ENCODE measurements around the gene CA7.
"Not testable (repeated sequence)": the region's sequence is repeated elsewhere in the genome, so short reads cannot be mapped to it uniquely, and the experiment has no call there.

The CA7 gene

GRCh38 chr16:66873685-66874055 lies 29.5 kb downstream of the CA7 start:
- no peak for DNase-seq (ENCODE audit: low read depth, low spot score)

GRCh38 chr16:66874079-66874775 lies 30.0 kb downstream of the CA7 start:
- DNase-seq (ENCODE audit: low read depth, low spot score) = no peak

GRCh38 chr16:66878067-66878466 lies 33.9 kb downstream of the CA7 start:
- DNase-seq (ENCODE audit: low read depth, low spot score) = no peak

- peak; percentile 63 for DNase-seq (ENCODE audit: low read depth, low spot score)
These were observed 36.2 kb downstream of the CA7 start, which contains the start of gene PDP2 for GRCh38 chr16:66880288-66881013. Gene PDP2 (plus strand): TSS chr16:66880515. CDS start chr16:66884285, 3,770 bp downstream.

GRCh38 chr16:66881014-66881417 lies 36.8 kb downstream of the CA7 start:
- DNase-seq (ENCODE audit: low read depth, low spot score) = no peak

GRCh38 chr16:66881560-66881959 lies 37.3 kb downstream of the CA7 start:
- DNase-seq (ENCODE audit: low read depth, low spot score) = no peak

GRCh38 chr16:66881964-66882508 lies 37.8 kb downstream of the CA7 start:
- no peak for DNase-seq (ENCODE audit: low read depth, low spot score)

- no peak for DNase-seq (ENCODE audit: low read depth, low spot score)
These were observed 38.5 kb downstream of the CA7 start for GRCh38 chr16:66882702-66883101.

- DNase-seq (ENCODE audit: low read depth, low spot score) = no peak
These were observed 41.3 kb downstream of the CA7 start for GRCh38 chr16:66885491-66885890.

GRCh38 chr16:66886321-66886720 lies 42.1 kb downstream of the CA7 start:
- no peak for DNase-seq (ENCODE audit: low read depth, low spot score)

- DNase-seq (ENCODE audit: low read depth, low spot score) = no peak
These were observed 42.7 kb downstream of the CA7 start for GRCh38 chr16:66886914-66887313.

GRCh38 chr16:66888647-66889615 lies 44.7 kb downstream of the CA7 start:
- DNase-seq (ENCODE audit: low read depth, low spot score) = no peak

- DNase-seq (ENCODE audit: low read depth, low spot score) = no peak
These were observed 45.4 kb downstream of the CA7 start for GRCh38 chr16:66889622-66890021.

- DNase-seq (ENCODE audit: low read depth, low spot score) = no peak
These were observed 46.6 kb downstream of the CA7 start for GRCh38 chr16:66890799-66891198.

- DNase-seq (ENCODE audit: low read depth, low spot score) = no peak
These were observed 47.1 kb downstream of the CA7 start for GRCh38 chr16:66891360-66891759.

- no peak for DNase-seq (ENCODE audit: low read depth, low spot score)
These were observed 47.6 kb downstream of the CA7 start for GRCh38 chr16:66891797-66892196.

- DNase-seq (ENCODE audit: low read depth, low spot score) = no peak
These were observed 49.8 kb downstream of the CA7 start for GRCh38 chr16:66894055-66894454.

GRCh38 chr16:66894948-66895688 lies 50.9 kb downstream of the CA7 start:
- no peak for DNase-seq (ENCODE audit: low read depth, low spot score)

GRCh38 chr16:66895689-66895979 lies 51.4 kb downstream of the CA7 start:
- no peak for DNase-seq (ENCODE audit: low read depth, low spot score)

GRCh38 chr16:66895999-66896398 lies 51.8 kb downstream of the CA7 start:
- no peak for DNase-seq (ENCODE audit: low read depth, low spot score)

- DNase-seq (ENCODE audit: low read depth, low spot score) = not testable (repeated sequence)
These were observed 52.5 kb downstream of the CA7 start for GRCh38 chr16:66896682-66897081.

All from brain pericyte (primary cell).